Endometrium (tissue), 2 donors: ENCODE data around the gene EPHB1.

ENCODE experiments used
- FAIRE-seq: peaks from 2 replicates; lab custom pipeline; 2012; peaks lifted over from hg19 to GRCh38; lab: Jason Lieb, UNC
- donor health status: control.
- donor health status: control.

Gene EPHB1

GRCh38 chr3:134850761-134851160 lies 55.7 kb downstream of the EPHB1 start:
- FAIRE-seq, result no peak

- no peak for FAIRE-seq
These were observed 57.1 kb downstream of the EPHB1 start for GRCh38 chr3:134852132-134852531.

DNA sequence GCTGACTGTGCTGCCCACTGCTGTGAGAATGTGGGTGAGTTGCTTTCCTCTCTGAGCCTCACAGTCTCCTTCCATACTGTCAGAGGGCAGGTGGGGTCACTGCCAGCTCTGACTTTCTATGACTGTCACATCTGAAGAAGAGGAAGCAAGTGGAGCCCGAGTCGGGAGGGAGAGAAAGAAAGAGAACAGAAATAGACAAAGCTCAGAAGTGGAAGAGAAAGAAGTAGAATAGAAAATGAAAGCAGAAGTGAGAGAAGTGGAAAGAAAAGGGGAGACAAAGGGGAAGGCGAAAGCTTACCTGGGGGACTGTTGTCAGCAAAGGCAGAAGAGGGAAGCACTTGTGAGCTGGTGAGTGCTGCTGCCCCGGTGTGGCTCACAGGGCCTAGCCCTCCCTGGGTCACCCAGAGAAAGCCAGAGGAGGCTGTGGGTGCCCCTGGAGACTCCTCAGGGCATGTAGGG lies 57.9 kb downstream of the EPHB1 start:
- FAIRE-seq, result no peak

DNA sequence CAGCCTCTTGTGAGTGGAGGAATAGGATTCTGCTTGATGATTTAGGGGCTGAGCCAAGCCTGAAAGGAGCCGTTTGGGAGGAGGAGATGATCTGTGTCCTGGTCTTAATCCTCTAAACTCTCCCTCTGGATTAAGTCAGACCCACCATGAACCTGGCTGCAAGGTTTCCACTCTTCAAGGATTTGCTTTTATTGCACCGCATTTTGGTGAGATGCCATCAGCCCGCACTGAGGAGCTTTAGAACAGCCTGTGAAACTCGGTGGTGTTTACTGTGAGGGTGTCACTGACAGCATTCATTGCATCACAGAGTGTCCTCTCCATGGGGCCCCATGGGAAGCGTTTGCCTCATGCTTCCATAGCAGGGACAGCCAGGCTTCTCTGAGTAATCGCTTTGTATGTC lies 59.2 kb downstream of the EPHB1 start:
- FAIRE-seq, result no peak

DNA sequence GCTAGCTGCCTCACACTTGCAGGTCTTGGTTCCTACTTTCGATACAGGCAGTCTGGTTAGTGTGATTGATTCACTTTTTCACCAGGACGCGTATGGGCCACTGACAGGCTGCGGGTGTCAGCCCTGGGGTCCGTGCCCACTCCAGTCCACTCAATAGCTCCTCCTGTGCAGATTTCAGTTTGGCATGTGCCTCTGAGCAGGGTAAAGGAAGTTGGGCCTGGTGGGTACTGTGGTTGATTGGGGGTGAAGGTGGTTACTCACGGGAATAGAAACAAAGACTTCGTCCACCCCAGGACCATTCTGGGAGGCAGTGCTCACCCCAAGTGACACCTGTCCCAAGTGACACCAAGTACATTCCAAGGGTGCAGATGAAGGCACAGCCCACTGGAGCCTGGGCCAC lies 62.3 kb downstream of the EPHB1 start:
- FAIRE-seq, result no peak

DNA sequence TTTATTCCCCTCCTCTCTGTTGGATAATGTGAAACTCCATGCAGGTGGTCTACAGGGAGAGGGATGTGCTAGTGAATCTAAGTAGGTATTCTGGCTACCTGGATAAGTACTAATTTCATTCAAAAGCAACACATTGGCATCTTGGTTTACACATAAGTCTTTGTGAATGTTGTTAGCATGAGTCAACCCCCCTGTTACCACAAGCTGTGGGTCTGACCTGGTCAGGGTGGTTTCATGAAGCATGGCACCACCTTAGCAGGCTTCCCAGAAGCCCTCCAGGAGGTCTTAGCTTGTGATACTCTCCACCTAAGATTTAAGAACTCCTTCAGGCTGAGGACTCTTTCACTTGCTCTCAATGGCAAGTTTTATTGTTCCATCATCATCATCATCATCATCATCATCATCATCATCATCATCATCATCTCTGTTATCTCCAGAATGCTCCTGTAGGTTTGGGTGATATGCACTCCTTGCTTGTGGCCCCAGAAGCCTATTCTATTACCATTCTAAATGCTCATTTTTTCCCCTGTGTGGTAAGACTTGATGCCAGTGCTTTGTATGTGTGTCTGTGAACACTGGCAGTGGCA lies 62.8 kb downstream of the EPHB1 start:
- no peak for FAIRE-seq

- no peak for FAIRE-seq
These were observed 63.5 kb downstream of the EPHB1 start for GRCh38 chr3:134858441-134859035.

- FAIRE-seq, result no peak
These were observed 64.3 kb downstream of the EPHB1 start for GRCh38 chr3:134859341-134859740.

DNA sequence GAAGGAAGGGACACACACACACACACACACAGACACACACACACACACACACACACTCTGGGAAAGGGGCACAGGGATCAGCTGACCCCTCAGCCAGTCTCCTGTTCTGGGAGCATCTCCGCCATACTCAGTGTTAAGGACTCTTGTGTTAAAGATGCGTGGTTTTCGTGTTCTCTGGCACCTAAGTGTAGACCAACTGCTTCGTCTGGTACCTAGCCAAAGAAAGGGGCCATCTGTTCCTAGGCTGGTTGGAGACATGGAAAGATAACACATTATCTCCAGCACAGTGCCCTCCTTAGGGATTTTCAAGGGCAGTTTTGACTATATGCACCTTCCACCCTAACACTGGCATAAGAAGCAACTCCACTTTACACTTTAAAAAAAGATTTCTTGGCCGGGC lies 65.1 kb downstream of the EPHB1 start:
- FAIRE-seq, result no peak

DNA sequence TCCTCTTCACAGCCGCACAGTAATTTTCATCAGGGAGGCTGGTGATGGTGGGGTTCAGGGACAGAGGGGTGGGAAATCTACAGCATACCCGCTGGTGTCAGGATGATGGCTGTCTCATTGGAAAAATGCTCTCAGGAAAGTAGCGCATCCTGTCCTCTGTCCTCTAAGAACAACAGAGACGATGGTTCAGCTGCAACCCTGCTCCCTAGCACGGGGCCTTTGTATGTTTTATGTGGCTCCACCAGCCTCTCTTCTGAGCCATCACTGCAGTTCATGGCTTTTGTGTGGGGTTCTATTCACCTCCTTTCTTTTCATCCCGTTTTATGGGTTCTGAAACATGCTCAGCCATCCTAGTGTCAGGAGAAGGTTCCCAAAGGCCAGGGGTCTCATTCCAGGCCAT lies 68.9 kb downstream of the EPHB1 start:
- no peak for FAIRE-seq

DNA sequence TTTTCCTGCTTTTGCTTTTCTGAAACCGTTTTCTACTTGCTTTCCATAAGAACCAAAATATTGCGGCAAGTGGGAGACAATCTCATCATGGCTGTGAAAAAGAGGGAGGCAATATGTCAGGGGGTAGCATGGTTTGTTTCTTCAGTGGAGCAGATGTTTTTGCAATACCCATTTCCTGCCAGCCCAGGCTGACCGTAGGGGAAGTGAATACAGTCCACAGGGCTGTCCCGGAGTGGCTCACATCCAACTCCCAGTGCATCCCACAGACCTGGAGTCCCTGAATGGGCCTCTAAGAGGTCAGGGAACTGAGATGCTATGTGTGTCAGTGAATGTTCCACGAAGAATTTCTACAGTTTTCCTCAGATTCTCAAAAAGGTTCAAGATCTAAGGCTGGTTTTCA lies 69.6 kb downstream of the EPHB1 start:
- no peak for FAIRE-seq

DNA sequence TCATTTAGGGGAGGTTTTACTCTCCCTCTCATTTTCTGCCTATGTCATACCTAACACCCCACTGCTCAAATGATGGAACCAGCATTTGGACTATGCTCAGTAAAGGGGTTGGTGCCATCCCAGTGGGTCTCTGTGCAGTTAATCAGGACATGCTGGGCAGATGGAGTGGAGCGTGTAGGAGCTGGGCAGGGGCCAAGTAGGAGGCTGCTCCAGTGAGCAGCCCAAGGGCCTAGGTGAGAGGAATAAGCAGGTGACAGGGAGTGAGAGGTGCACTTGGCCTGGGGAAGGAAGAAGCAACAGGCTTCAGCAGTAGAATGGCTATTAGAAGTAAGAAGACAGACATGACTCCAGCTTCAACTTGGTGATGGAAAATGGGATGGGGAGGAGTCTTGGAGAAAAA lies 72.2 kb downstream of the EPHB1 start:
- FAIRE-seq, result no peak

DNA sequence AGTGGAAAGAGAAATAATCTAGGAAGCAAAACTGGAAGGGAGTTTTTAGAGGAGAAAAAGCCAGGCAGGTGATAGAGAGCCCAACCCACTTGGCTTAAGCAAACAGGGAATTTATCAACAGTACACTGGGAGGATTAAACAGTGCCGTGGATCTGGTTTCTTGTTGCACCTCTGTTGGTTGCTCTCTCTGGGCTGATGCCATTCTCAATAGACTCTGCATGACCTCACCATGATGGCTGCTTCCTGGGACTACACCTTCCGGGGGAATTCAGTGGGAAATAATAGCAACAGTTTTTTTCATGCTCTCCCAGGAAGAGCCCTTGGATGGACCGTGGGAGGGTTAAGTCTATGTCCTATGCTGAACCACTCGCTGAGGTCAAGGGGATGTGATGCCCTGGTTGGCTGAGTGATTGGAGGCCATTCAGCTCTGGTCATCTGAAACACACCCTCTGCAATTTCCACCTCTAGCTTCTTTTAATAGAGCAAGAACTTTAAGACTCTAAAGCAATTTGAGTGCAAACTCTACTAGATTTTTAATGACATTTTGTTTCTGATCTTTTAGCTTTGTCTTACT lies 74.2 kb downstream of the EPHB1 start:
- no peak for FAIRE-seq

DNA sequence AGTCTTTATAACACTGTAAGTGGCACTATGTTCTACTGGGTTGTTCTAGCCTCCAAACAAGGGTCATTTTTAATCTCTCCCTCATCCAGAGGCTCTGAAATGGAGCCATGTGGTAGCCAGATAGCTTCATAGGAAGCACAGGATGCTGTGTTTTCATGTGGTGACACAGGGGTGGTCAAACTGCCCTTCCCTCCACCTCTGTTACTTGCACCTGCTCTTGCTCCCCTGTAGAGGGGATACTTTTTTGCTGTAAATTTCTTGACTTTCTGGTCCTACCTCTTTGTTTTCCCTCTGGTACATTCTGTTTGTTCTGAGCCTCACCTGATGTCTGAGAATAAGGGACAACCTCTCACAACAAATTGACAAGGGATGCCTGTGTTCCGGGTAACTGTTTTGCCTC lies 76.8 kb downstream of the EPHB1 start:
- FAIRE-seq, result no peak

- FAIRE-seq, result no peak
These were observed 77.7 kb downstream of the EPHB1 start for GRCh38 chr3:134872440-134873388.

DNA sequence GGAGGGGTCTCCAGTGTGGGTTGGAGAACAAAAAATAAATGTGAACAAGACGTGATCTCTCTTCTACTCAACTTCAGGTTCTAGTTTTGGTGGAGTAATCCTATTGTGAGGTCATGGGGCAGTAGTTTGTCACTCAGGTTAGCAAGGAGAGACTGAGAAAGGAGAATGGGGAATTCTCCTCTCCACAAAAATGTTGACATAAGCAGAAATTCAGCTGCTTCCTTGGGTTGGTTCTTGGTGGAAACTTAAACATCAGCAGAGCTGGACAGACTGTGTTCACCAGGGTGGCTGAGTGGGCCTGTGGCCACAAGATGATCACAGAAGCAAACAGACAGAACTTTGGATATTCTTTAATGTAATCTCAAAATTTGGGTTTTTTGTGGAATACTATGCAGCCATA lies 78.7 kb downstream of the EPHB1 start:
- no peak for FAIRE-seq

DNA sequence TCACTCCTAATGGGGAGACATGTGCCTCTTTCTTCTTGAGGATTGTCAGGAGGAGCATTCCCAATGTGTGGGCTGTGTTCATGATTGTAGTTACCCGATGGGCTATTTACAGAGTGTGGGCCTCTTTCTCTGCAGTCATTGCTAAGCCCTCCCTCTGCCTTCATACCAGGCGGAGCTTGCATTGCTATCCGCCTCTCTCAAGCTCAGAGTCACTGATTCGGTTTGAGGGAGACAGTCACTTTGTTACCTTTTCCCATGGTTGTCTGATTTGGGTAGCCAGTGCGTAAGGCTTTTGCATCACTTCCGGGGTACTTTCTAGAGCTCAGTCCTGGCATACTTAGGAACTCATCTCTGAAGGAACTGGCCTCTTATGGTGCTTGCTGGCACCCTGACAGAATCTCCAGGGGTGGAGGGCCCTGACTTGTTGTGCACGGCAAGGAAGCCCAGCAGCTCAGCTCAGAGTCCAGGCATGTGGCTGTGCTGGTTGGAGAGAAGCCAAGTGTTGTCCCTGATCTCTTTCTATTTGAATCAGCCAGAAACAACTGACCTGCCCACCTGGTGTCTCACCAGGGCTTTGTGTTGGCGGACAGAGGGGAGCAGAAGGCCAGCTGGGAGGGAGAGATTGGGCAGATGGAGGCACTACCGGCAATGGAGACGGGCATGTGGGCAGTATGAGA lies 79.8 kb downstream of the EPHB1 start:
- FAIRE-seq, result no peak

DNA sequence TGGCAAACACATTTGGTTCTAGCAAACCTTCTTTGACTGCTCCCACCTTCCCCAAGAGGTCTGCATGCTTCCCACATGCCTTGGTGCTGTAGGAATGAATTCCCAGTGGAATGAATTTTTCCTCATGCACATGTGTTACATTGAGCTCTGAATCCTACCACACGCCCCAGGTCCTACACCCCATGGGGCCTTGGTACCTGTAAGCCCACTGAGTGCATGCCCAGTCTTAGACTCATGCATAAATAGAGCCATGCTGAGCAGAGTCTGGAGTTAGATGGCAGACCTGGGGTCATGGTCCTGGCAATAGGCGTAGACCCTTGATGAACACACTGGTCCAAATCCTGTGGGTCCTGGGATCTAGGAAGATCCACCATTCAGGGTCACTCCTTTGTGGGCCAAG lies 81.8 kb downstream of the EPHB1 start:
- no peak for FAIRE-seq

DNA sequence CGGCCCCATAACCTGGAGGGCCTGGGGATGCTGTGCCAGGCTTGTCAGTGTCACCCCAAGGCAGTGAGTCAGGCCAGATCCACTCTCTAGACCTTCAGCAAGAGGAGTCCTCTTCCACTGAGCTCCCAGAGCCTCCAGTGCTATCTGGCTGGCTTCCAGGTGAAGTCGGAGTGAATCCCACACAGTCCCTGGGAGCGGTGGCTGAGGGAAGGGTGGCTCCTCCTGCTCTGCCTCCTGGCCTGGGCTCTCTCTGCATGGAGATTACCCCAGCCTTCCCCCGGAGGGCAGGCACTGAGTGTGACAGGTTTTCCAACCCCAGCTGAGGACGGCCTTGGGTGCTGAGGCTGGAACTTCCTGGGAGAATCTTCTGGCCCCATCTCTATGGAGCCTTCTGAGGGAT lies 82.7 kb downstream of the EPHB1 start:
- no peak for FAIRE-seq

DNA sequence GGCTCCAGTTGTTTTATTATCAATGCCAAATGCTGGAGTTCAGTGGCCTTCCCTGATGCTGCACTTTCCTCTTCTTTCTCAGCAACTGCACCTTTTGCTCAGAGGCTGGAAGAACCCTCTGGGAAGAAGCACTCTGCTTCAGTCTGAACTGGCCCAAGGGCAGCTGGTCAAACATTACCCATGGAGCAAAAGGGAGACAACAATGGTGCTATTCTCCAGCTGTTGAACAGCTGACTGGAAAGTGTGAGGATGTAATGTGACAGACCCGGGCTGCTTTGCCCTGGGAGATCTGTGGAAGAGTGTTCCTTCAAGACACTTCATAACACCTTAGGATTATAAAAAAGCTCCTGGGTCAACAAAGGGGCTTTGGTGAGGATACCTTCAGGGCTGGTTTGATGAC lies 84.9 kb downstream of the EPHB1 start:
- no peak for FAIRE-seq

GRCh38 chr3:134880431-134880830 lies 85.4 kb downstream of the EPHB1 start:
- FAIRE-seq, result no peak

- no peak for FAIRE-seq
These were observed 86.2 kb downstream of the EPHB1 start for GRCh38 chr3:134881305-134881704.
